ENCODE data around the gene TAX1BP1.

DNA sequence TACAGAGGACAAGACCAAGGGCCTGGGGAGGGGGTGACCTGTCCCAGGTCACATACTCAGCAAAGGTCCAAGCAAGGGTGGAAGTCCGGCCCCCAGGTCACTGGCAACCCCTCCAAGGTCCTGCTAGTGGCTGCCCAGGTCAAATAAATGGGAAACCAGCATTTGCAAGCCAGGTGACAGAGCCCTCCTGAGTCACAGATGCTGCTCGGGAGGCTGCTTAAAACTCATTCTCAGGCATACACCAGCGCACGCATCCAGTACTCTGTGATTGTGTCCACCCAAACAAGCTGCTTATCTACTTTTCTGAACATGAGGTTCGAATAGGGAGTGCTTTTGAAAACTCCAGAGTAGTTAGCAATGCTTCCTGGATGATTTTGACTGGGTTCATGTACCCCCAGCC, 130.6 kb downstream of the TAX1BP1 start:
- TF ChIP-seq, protein P1, sequence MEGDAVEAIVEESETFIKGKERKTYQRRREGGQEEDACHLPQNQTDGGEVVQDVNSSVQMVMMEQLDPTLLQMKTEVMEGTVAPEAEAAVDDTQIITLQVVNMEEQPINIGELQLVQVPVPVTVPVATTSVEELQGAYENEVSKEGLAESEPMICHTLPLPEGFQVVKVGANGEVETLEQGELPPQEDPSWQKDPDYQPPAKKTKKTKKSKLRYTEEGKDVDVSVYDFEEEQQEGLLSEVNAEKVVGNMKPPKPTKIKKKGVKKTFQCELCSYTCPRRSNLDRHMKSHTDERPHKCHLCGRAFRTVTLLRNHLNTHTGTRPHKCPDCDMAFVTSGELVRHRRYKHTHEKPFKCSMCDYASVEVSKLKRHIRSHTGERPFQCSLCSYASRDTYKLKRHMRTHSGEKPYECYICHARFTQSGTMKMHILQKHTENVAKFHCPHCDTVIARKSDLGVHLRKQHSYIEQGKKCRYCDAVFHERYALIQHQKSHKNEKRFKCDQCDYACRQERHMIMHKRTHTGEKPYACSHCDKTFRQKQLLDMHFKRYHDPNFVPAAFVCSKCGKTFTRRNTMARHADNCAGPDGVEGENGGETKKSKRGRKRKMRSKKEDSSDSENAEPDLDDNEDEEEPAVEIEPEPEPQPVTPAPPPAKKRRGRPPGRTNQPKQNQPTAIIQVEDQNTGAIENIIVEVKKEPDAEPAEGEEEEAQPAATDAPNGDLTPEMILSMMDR (conservative IDR thresholded peaks at IDR 0.05; ENCODE audit: low read length): no peak
- no peak for TF ChIP-seq EZH2phosphoT487 (IDR thresholded peaks at IDR 0.05; ENCODE audit: borderline replicate concordance, low read depth, low read length)

Data from OCI-LY7 (cell line).